ENCODE data around the gene IZUMO3.
"Not testable (repeated sequence)": the region's sequence is repeated elsewhere in the genome, so short reads cannot be mapped to it uniquely, and the experiment has no call there.

IZUMO3 gene

DNA sequence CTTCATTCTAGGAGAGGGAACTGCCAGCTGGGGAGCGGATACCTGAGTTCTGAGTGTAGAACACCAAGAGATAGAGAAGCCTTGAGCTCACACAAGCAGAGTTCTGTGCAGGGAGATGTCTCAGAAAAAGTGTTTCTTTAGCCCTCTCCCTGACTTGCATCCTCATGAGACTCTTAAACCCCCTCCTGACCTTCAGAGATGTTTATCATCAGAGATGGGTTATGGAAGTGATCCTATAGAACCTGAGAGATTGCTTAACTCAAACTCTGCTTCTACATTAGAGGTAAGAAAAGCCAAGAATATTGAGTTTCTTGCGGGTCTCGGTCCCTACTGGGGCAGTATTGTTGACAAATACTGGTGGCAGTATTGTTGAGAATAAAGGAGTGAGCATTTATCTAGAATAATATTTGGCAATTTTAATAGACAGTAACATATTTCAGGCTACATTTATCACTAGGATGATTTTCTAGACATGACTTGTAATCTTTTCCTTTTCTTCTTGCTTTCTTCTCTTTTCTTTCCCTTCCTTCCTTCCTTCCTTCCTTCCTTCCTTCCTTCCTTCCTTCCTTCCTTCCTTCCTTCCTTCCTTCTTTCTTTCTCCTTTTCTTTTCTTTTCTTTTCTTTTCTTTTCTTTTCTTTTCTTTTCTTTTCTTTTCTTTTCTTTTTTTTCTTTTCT lies at the start of gene IZUMO3:
TSS of gene IZUMO3 (minus strand) at position 51 of the 676 bp plus-strand sequence. CDS start 248 bp downstream, outside the sequence.
- DNase-seq: no peak

DNA sequence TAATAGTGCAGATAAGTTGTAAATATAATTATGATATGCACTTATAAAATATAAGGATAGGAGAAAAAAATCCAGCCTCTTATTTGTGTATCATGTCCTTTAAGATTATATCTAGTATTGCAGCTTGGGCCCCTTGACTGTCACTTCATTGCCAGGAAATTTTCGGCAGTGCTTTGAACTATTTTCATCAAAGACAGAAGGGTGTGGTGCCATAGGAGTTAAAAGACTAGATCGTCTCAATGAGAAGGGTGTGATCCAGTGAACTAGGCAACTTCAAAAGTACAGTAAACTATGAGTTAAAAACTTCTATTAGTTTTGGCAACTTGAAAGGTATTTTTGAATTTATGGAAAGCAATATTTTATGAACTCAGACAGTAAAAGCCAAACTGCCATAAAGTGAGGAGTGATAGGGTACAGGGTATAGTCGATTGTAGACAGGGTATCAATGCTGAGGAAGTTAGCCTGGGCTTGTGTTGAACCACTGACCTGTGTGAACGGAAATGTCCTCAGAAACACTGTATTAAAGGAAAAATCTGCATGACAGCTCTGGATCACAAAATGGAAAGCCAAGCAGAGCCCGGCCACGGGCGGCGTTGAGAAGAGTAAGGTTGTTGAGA lies 48.6 kb upstream of the IZUMO3 start:
- no peak for DNase-seq

DNA sequence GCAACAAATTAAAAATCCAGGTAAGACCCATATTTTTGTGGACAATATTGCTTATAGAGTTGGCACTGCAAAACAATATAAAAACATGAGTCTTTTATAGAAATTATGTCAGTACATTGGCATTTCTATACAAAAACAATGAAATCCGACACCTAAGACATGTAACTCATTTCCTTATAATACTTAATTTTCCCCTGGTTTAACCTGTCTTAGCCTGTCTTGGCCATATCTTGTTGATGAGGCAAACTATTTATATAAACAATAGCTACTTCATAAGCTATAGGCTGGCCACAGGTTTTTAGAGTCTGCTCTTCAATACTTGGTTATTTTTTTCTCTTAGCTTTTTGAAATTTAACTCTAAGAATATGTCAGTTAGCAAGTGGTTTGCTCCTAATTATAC lies 44.7 kb upstream of the IZUMO3 start:
- DNase-seq: no peak

DNA sequence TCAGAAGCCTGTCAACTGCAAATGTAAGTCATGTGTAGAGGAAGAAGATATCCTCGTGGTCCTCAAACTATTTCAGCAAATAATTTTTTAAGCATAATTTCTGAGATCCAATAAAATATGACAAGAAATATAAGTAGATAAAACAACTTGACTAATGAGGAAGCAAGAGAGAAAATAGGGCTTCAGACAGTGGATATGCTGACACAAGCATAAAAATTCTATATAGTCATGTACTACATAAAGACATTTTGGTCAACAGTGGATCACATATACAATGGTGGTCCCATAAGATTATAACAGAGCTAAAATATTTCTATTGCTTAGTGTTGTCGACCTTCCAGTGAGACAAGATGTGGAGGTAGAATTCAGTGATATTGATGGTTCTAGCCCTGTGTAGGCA lies 42.2 kb upstream of the IZUMO3 start:
- no peak for DNase-seq

GRCh38 chr9:24582146-24583126 lies 36.7 kb upstream of the IZUMO3 start:
- DNase-seq: no peak

DNA sequence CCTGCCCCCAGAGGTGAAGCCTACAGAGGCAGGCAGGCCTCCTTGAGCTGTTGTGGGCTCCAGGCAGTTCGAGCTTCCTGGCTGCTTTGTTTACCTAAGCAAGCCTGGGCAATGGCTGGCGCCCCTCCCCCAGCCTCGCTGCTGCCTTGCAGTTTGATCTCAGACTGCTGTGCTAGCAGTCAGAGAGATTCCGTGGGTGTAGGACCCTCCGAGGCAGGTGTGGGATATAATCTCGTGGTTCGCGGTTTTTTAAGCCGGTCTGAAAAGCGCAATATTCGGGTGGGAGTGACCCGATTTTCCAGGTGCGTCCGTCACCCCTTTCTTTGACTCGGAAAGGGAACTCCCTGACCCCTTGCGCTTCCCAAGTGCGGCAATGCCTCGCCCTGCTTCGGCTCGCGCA lies 34.3 kb upstream of the IZUMO3 start:
- DNase-seq: not testable (repeated sequence)

GRCh38 chr9:24572406-24572805 lies 26.7 kb upstream of the IZUMO3 start:
- no peak for DNase-seq

DNA sequence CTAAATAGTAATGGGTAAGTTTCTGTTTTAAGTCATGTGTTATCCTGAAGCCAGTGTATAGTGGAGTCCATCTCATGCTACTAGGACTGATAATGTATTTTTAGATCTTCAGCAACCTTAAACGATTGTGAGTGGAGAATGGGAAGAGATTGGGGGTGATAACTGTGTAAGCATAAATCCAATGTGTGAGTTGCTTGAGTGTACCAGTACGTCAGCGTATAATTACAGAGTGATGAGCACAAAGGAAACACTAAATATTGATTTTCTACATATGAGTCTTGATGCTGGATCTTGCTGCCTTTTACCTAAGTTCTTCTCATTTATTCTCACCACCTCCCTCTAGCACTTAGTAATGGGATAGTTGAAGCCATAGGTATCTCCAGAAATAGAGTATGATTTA lies 16.3 kb upstream of the IZUMO3 start:
- no peak for DNase-seq

GRCh38 chr9:24553183-24553552 lies 7.5 kb upstream of the IZUMO3 start:
- no peak for DNase-seq

GRCh38 chr9:24552526-24553182 lies 7.0 kb upstream of the IZUMO3 start:
- DNase-seq: no peak

- DNase-seq: no peak
Observed at GRCh38 chr9:24545285-24545684, 412 bp downstream of the IZUMO3 start.

GRCh38 chr9:24518545-24518944 lies 27.2 kb downstream of the IZUMO3 start:
- no peak for DNase-seq

- DNase-seq: no peak
Observed at GRCh38 chr9:24516463-24516862, 29.2 kb downstream of the IZUMO3 start.

DNA sequence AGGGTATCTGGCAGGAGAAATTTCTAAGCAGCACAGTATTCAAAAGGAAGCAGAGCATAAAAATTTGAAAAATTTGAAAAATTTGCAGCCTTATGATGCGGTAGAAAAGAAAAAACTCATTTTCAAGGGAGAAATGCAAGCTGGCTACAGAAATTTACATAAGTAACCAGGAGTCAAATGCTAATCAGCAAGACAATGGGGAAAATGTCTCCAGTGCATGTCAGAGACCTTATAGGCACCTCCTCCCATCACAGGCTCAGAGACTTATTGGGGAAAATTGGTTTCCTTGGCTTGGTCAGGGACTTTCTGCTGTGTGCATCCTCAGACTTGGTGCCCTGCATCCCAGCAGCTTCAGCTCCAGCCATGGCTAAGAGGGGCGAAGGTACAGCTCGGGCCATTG lies 35.8 kb downstream of the IZUMO3 start:
- DNase-seq: no peak

DNA sequence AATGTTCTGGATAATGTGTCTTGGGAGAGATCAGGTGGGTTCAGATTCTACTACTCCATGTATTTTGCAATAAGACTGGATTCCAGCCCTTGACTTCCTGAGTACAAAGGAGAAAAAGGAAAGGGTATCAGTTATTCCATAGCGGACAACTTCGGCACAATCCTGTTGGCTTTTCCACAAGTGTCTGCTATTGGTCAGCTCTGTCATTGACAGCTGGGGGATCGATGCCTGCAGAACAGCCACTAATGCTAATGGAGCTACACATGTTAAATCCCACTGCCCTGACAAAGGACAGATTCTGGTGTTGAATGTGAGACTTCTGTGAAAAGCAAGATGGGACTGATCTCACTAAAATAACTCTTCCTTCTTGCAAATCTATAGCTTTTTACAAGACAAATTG lies 41.2 kb downstream of the IZUMO3 start:
- no peak for DNase-seq

DNA sequence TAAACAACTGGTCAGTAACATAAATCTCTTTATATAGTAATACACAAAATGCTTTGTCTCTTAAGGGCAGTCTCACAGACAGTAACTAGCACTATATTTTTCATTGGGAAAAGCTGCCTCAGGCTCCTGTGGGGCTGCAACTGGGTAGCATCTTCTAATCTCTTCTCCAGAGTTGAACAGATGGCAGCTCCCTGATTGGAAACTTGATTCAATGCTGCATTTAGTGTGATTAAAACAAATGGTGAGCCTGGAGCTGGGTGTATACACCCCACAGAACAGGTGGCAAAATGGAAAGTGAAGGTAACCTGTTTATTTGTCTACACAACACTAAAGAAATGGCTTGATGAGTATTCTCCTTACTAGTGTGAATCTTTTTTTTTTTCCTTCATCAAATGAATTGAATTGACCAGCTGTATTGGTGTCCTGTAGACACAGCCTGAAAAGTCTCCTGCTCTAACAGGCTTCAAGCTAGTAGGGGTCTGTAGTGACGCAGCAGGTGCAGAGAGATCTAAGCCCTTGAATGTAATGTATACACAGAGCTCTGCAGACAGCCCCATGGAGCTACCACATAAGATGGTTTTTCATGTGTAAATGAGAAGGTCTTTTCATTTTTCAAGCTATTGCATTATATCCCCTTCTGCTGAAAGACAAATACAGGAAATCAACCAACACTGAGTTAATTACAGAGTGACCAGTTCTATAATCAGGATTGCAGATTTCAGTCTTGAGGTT lies 43.3 kb downstream of the IZUMO3 start:
- DNase-seq: no peak

- DNase-seq: no peak
Observed at GRCh38 chr9:24500761-24501160, 44.9 kb downstream of the IZUMO3 start.

DNA sequence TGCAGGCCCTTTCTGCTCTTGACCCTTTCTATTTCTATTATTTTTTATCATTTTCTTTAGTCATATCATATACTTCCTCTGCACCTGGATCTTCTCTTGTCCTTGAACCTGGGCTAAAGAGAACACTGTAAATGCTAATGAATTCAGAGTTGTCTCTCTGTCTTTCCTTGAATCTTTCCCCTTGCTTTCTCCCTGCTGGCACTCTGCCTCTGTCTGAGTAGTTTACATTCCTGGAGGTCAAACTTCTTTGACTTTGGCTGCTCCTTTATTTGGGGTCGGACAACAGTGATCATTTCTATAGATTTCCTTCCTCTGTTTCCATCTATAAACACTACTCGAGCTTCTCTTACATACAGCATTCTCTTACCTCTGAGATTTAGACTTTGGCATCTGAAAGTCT lies 47.1 kb downstream of the IZUMO3 start:
- no peak for DNase-seq

GRCh38 chr9:24497671-24498070 lies 48.0 kb downstream of the IZUMO3 start:
- DNase-seq: no peak

Data from stimulated activated CD4-positive, alpha-beta T cell treated with anti-CD3 and anti-CD28 coated beads, Interleukin-4, amount 100 ng/mL, for 4 hours (primary cell).